Esophagus squamous epithelium (tissue), 5 donors: ENCODE results near the gene CEP290. TPM values are rescaled to one million over a fixed set of nuclear protein-coding genes. Genes with fewer than 3 reads are reported as not detected.

ENCODE experiments used
- DNase-seq: peaks from one replicate; lab custom pipeline; 2025; lab: John Stamatoyannopoulos, UW
- H3K27ac ChIP-seq, 4 donors: fragments of 200-600 bp; sonication (generic); one replicate each; pipeline ENCODE4 v1.5.1; 2016 to 2019; ENCODE audit warnings: mild to moderate bottlenecking in 1 of 4
- H3K27me3 ChIP-seq, 4 donors: fragments of 200-600 bp; sonication (generic); 1 replicate in 3 of 4; 2 replicates in 1 of 4; pipeline versions ENCODE4 v1.5.1 to v1.6.0; 2017 to 2021; ENCODE audit warnings: antibody characterized with exemption in 1 of 4
- H3K36me3 ChIP-seq, 3 donors: fragments of 200-600 bp; sonication (generic); one replicate each; pipeline ENCODE4 v1.5.1; 2016 to 2019
- H3K4me1 ChIP-seq, 3 donors: fragments of 200-600 bp; sonication (generic); one replicate each; pipeline ENCODE4 v1.5.1; 2017 to 2019
- H3K4me3 ChIP-seq, 4 donors: fragments of 200-600 bp; sonication (generic); 1 replicate in 3 of 4; 2 replicates in 1 of 4; pipeline ENCODE4 v1.5.1; 2016 to 2019; ENCODE audit warnings: mild to moderate bottlenecking in 2 of 4, moderate library complexity in 1 of 4
- H3K9me3 ChIP-seq, 3 donors: fragments of 200-600 bp; sonication (generic); one replicate each; pipeline ENCODE4 v1.5.1; 2016 to 2019
- CTCF ChIP-seq, 6 experiments: fragments of 450-650 bp in 4 of 6; fragments of 200-600 bp in 2 of 6; sonication (generic) in 2 of 6; IDR thresholded peaks; one replicate each; pipeline ENCODE4 v1.5.1; 2016 to 2019; ENCODE audit warnings: antibody characterized with exemption in 6 of 6, mild to moderate bottlenecking in 4 of 6, moderate library complexity in 4 of 6
- POLR2A ChIP-seq, 4 donors: fragments of 450-650 bp; IDR thresholded peaks; one replicate each; pipeline ENCODE4 v1.6.1; 2017; ENCODE audit warnings: antibody characterized with exemption in 4 of 4, mild to moderate bottlenecking in 4 of 4, moderate library complexity in 3 of 4
- WGBS, 2 donors: methylation state at CpG; one replicate each; pipeline ENCODE4 v1.1.5; 2018; 5-methylcytosine and 5-hydroxymethylcytosine counted together
- intact Hi-C: fragments of 100-400 bp; cut with DNase I; formaldehyde crosslinking; loops from one replicate; pipeline ENCODE4 v1.15.0; 2022
- total RNA-seq, 4 donors: library from RNA; depleted of rRNA; stranded (reverse); fragments of >200 nt; gene quantifications; one replicate each; pipeline ENCODE4 v1.1.0, GENCODE V29; 2016
- donor health status: DM: yes; HTN: yes; CAD: no.

The CEP290 gene
- total RNA-seq, 4 donors from 2014 or later: 0.72 to 15.8 (median 4.3) TPM

GRCh38 chr12:88175544-88175943 lies 33.7 kb upstream of the CEP290 start:
- DNase-seq: no peak
- intact Hi-C loops: no loop called here
- no peaks in the 10 kb centered on the region for H3K4me1 ChIP-seq
- 80 to 92% methylated on average over 3 of the region's 3 CpGs for WGBS, 2 donors
- H3K27ac ChIP-seq: no peak overlapping the region
- H3K27me3 ChIP-seq: no peaks in the 10 kb centered on the region
- H3K4me3 ChIP-seq: no peak overlapping the region
- H3K9me3 ChIP-seq: no peaks in the 10 kb centered on the region
- TF ChIP-seq POLR2A (IDR thresholded peaks at IDR 0.05) (no peak), CTCF (IDR thresholded peaks at IDR 0.05) (no peak)
- peaks cover 0 to 97% (median 13%) of the 10 kb centered on the region in 3 donors for H3K36me3 ChIP-seq

GRCh38 chr12:88172844-88173407 lies 31.0 kb upstream of the CEP290 start:
- Histone ChIP-seq H3K36me3 (peaks cover 0 to 96% (median 7%) of the 10 kb centered on the region in 3 donors), H3K9me3 (no peaks in the 10 kb centered on the region), H3K4me1 (no peaks in the 10 kb centered on the region), H3K27ac (no peak overlapping the region), H3K4me3 (no peak overlapping the region), H3K27me3 (no peaks in the 10 kb centered on the region)
- TF ChIP-seq CTCF (IDR thresholded peaks at IDR 0.05) (no peak), POLR2A (IDR thresholded peaks at IDR 0.05) (no peak)
- DNase-seq: no peak
- intact Hi-C loops: no loop called here

GRCh38 chr12:88167384-88167783 lies 25.5 kb upstream of the CEP290 start:
- H3K36me3 ChIP-seq: peaks cover 3 to 87% (median 4%) of the 10 kb centered on the region in 3 donors
- H3K27me3 ChIP-seq: no peaks in the 10 kb centered on the region
- no peak for DNase-seq
- intact Hi-C loops: no loop called here
- H3K27ac ChIP-seq: no peak overlapping the region
- no peaks in the 10 kb centered on the region for H3K4me1 ChIP-seq
- 92 to 96% methylated on average over 2 of the region's 2 CpGs for WGBS, 2 donors
- no peaks in the 10 kb centered on the region for H3K9me3 ChIP-seq
- TF ChIP-seq POLR2A (IDR thresholded peaks at IDR 0.05) (no peak), CTCF (IDR thresholded peaks at IDR 0.05) (no peak)
- H3K4me3 ChIP-seq: no peak overlapping the region

- intact Hi-C loops: no loop called here
- no peaks in the 10 kb centered on the region for H3K9me3 ChIP-seq
- H3K4me1 ChIP-seq: no peaks in the 10 kb centered on the region
- H3K27me3 ChIP-seq: no peaks in the 10 kb centered on the region
- no peak for TF ChIP-seq CTCF (IDR thresholded peaks at IDR 0.05)
- no peak for TF ChIP-seq POLR2A (IDR thresholded peaks at IDR 0.05)
- DNase-seq: no peak
- 85 to 92% methylated on average over 1 of the region's 1 CpG for WGBS, 2 donors
- peaks cover 3 to 91% (median 4%) of the 10 kb centered on the region in 3 donors for H3K36me3 ChIP-seq
- no peak overlapping the region for H3K4me3 ChIP-seq
- no peak overlapping the region for H3K27ac ChIP-seq
Measured at GRCh38 chr12:88166179-88166578, 24.3 kb upstream of the CEP290 start.

- no peaks in the 10 kb centered on the region for H3K4me1 ChIP-seq
- WGBS, 2 donors: 95 to 100% methylated on average over 2 of the region's 2 CpGs
- TF ChIP-seq CTCF (IDR thresholded peaks at IDR 0.05) (no peak), POLR2A (IDR thresholded peaks at IDR 0.05) (no peak)
- DNase-seq: no peak
- no peak overlapping the region for H3K4me3 ChIP-seq
- intact Hi-C loops: no loop called here
- no peaks in the 10 kb centered on the region for H3K9me3 ChIP-seq
- H3K27me3 ChIP-seq: no peaks in the 10 kb centered on the region
- H3K36me3 ChIP-seq: peaks cover 3 to 73% (median 4%) of the 10 kb centered on the region in 3 donors
- no peak overlapping the region for H3K27ac ChIP-seq
Measured at GRCh38 chr12:88163371-88163770, 21.5 kb upstream of the CEP290 start.
